Prostate gland (tissue), 2 donors: ENCODE results near the gene KDELR1. TPM values are rescaled to one million over a fixed set of nuclear protein-coding genes. Genes with fewer than 3 reads are reported as not detected.
A peak's percentile ranks its signal among the peaks of the same experiment; 100 is the strongest.

Experiments used
- DNase-seq: peaks from one replicate; pipeline ENCODE4 v3.0.0-alpha.2; 2019; ENCODE audit warnings: low spot score
- H3K27ac ChIP-seq, 2 donors: fragments of 200-600 bp; sonication (generic); 2 replicates each; pipeline ENCODE4 v1.5.1; 2017 to 2019
- H3K27me3 ChIP-seq: fragments of 200-600 bp; sonication (generic); replicated peaks from 2 replicates; pipeline ENCODE4 v1.5.1; 2019; ENCODE audit not compliant: insufficient read depth
- H3K36me3 ChIP-seq, 2 donors: fragments of 200-600 bp; sonication (generic); 1 replicate in 1 of 2; 2 replicates in 1 of 2; pipeline versions ENCODE4 v1.5.1 to v1.8.1; 2017 to 2019
- H3K4me1 ChIP-seq: fragments of 200-600 bp; sonication (generic); replicated peaks from 2 replicates; pipeline ENCODE4 v1.5.1; 2019
- H3K4me3 ChIP-seq, 2 donors: fragments of 200-600 bp; sonication (generic); 2 replicates each; pipeline ENCODE4 v1.5.1; 2017 to 2019
- H3K9me3 ChIP-seq: fragments of 200-600 bp; sonication (generic); 2 replicates; pipeline ENCODE4 v1.5.1; 2017
- CTCF ChIP-seq, 4 experiments: fragments of 200-600 bp in 2 of 4; fragments of 450-650 bp in 2 of 4; sonication (generic) in 2 of 4; IDR thresholded peaks; 1 replicate in 3 of 4; 2 replicates in 1 of 4; pipeline ENCODE4 v1.5.1; 2016 to 2019; ENCODE audit warnings: antibody characterized with exemption in 4 of 4, mild to moderate bottlenecking in 2 of 4, moderate library complexity in 2 of 4
- POLR2A ChIP-seq: fragments of 450-650 bp; IDR thresholded peaks from one replicate; pipeline ENCODE4 v1.6.1; 2016; ENCODE audit warnings: antibody characterized with exemption, mild to moderate bottlenecking
- POLR2AphosphoS5 ChIP-seq: sonication (generic); formaldehyde crosslinking; IDR thresholded peaks from one replicate; pipeline ENCODE4 v1.6.1; 2017; ENCODE audit warnings: antibody characterized with exemption
- WGBS: methylation state at CpG from one replicate; pipeline ENCODE4 v1.1.5; 2018; 5-methylcytosine and 5-hydroxymethylcytosine counted together
- intact Hi-C: fragments of 100-400 bp; cut with DNase I; formaldehyde crosslinking; loops from one replicate; pipeline ENCODE4 v1.14.2; 2022
- total RNA-seq, 2 donors: library from RNA; depleted of rRNA; stranded (reverse); fragments of >200 nt; gene quantifications; one replicate each; pipeline ENCODE4 v1.1.0, GENCODE V29; 2016

KDELR1 gene
- total RNA-seq, 2 donors from 2014 or later = 153 to 179 TPM

DNA sequence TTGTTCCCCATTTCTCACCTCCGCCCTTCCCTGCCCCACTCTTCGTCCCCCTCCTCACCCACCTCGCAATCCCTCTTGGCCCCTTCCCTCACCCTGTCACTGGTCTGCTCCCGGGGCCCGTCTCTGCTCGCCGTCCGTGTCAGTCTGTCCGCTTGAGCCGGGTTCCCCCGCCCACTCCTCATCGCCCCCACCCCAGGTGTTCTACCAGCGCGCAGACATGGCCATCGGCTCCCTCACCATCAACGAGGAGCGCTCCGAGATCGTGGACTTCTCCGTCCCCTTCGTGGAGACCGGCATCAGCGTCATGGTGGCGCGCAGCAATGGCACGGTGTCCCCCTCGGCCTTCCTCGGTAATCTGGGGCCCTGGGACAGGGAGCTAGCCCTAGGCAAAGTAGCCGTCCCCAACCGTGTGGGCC lies 24.5 kb upstream of the KDELR1 start:
- Histone ChIP-seq H3K4me1 (no peaks in the 10 kb centered on the region), H3K9me3 (no peaks in the 10 kb centered on the region), H3K27me3 (no peaks in the 10 kb centered on the region), H3K36me3 (no peaks in the 10 kb centered on the region), H3K4me3 (no peak overlapping the region), H3K27ac (no peak overlapping the region)
- TF ChIP-seq POLR2AphosphoS5 = no peak
- no peak for TF ChIP-seq POLR2A
- TF ChIP-seq CTCF (IDR thresholded peaks at IDR 0.05) = no peak
- no peak for DNase-seq
- 27% methylated on average over 30 of the region's 30 CpGs for WGBS
- intact Hi-C loops = no loop called here

DNA sequence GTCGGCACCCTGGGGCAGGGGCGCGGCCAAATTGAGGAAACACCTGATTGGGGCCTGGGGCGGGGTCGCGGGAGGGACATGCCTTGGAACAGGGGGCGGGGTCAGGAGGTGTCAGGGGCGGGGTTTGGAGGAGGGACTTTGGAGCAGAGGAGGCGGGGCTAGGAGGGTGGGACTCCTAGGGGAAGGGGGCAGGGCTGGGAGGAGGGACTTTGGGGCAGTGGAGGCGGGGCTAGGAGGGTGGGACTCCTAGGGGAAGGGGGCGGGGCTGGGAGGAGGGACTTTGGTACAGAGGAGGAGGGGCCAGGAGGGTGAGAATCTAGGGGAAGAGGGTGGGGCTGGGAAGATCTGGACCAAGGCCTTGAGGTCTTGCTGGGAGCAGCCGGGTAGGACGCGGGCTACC lies 24.0 kb upstream of the KDELR1 start:
- Histone ChIP-seq H3K4me1 (no peaks in the 10 kb centered on the region), H3K36me3 (no peaks in the 10 kb centered on the region), H3K4me3 (no peak overlapping the region), H3K27me3 (no peaks in the 10 kb centered on the region), H3K9me3 (no peaks in the 10 kb centered on the region), H3K27ac (no peak overlapping the region)
- TF ChIP-seq POLR2AphosphoS5 (no peak), CTCF (IDR thresholded peaks at IDR 0.05) (no peak), POLR2A (no peak)
- DNase-seq = peak; percentile 37
- 10% methylated on average over 14 of the region's 14 CpGs for WGBS
- intact Hi-C loops = no loop called here

GRCh38 chr19:48413879-48414587 lies 22.7 kb upstream of the KDELR1 start:
- DNase-seq = no peak
- no peaks in the 10 kb centered on the region for H3K9me3 ChIP-seq
- intact Hi-C loops = no loop called here
- 46% methylated on average over 24 of the region's 24 CpGs for WGBS
- H3K4me1 ChIP-seq = no peaks in the 10 kb centered on the region
- no peak overlapping the region for H3K27ac ChIP-seq
- H3K36me3 ChIP-seq = no peaks in the 10 kb centered on the region
- H3K27me3 ChIP-seq = no peaks in the 10 kb centered on the region
- no peak overlapping the region for H3K4me3 ChIP-seq
- TF ChIP-seq POLR2A = no peak
- no peak for TF ChIP-seq CTCF (IDR thresholded peaks at IDR 0.05)
- no peak for TF ChIP-seq POLR2AphosphoS5

GRCh38 chr19:48405850-48406249 lies 14.5 kb upstream of the KDELR1 start:
- no peak overlapping the region for H3K27ac ChIP-seq
- no peak for TF ChIP-seq CTCF (IDR thresholded peaks at IDR 0.05)
- no peak for TF ChIP-seq POLR2AphosphoS5
- no peak for TF ChIP-seq POLR2A
- intact Hi-C loops = no loop called here
- no peaks in the 10 kb centered on the region for H3K9me3 ChIP-seq
- H3K36me3 ChIP-seq = no peaks in the 10 kb centered on the region
- H3K27me3 ChIP-seq = no peaks in the 10 kb centered on the region
- DNase-seq = no peak
- no peak overlapping the region for H3K4me3 ChIP-seq
- no peaks in the 10 kb centered on the region for H3K4me1 ChIP-seq
- WGBS = 82% methylated on average over 13 of the region's 13 CpGs

- Histone ChIP-seq H3K27me3 (no peaks in the 10 kb centered on the region), H3K9me3 (no peaks in the 10 kb centered on the region), H3K4me3 (no peak overlapping the region), H3K4me1 (no peaks in the 10 kb centered on the region), H3K27ac (no peak overlapping the region), H3K36me3 (no peaks in the 10 kb centered on the region)
- TF ChIP-seq POLR2AphosphoS5 (no peak), CTCF (IDR thresholded peaks at IDR 0.05) (no peak), POLR2A (no peak)
- no peak for DNase-seq
- 89% methylated on average over 21 of the region's 27 CpGs for whole genome bisulfite sequencing
- intact Hi-C loops = no loop called here
These were observed 13.8 kb upstream of the KDELR1 start for GRCh38 chr19:48405010-48405659.
